OCI-M1 (cell line): Measurements from ENCODE around the gene CHMP1A.
"Not testable (repeated sequence)": the region's sequence is repeated elsewhere in the genome, so short reads cannot be mapped to it uniquely, and the experiment has no call there.

Experiments used
- DNase-seq: peaks from one replicate; lab custom pipeline; 2025; lab: John Stamatoyannopoulos, UW

Gene CHMP1A

DNA sequence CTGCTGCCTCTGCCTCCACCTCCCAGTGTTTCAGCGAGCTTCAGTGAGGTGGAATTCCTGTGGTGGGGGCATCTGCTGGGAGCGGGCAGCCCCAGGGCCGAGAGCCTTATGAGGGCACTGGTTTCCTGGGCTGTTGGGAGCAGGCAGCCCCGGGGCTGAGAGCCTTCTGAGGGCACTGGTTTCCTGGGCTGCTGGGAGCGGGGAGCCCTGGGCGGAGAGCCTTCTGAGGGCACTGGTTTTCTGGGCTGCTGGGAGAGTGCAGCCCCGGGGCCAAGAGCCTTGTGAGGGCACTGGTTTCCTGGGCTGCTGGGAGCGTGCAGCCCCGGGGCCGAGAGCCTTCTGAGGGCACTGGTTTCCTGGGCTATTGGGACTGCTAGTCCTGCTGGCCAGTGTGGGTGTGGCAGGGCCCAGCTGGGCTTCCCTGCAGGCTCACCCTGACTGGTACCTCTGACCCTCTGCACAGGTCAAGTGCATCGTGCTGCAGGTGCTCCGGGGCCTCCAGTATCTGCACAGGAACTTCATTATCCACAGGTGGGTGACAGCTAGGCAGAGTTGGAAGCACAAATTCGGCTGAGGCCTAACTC, 34.6 kb upstream of the CHMP1A start:
- no peak for DNase-seq

DNA sequence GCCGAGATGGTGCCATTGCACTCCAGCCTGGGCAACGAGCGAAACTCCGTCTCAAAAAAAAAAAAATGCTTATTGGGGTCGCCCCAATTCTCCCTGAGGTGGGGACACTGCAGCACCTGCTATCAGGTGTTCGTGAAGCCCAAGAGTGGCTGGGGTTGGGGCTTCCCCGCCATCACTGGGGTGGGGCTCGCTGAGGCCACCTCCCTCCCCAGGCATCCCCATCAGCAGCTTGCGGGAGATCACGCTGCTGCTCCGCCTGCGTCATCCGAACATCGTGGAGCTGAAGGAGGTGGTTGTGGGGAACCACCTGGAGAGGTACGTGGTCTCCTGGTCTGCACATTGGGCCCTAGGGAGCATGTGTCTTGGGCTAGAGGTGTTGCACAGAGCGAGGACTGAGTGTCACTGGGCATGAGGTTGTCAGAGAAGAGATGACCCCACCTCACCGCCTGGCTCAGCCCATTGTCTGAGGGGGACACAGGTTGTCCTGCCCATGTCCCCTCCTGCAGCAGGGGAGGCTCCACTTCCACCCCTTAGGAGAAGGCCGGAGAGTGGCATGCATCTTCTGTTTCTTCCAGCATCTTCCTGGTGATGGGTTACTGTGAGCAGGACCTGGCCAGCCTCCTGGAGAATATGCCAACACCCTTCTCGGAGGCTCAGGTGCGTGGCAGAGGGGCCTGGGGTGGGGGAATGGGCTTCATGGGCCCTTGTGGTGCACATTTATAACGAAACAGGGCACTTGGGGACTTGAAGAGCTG, 33.9 kb upstream of the CHMP1A start:
- no peak for DNase-seq

DNA sequence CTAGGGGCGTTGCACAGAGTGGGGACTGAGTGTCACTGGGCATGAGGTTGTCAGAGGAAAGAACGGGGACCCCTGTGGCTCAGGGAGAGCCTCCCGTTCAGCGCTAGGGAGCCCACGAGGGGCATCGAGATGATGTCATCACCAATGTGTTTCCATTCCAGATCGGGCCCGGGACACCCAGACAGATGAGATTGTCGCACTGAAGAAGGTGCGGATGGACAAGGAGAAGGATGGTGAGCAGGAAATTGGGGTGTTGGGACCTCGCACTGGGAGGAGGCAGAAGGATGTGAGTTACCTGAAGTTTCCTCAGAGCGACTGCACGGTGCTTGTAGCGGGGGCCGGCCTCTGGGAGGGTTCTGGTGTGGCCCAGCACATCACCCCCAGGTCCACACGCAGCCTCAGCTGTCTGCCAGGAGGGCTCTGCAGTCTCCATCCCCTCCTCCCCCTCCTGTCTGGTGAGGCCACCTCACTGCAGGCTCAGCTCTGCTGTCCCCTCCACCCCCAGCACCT, 32.9 kb upstream of the CHMP1A start:
- no peak for DNase-seq

DNA sequence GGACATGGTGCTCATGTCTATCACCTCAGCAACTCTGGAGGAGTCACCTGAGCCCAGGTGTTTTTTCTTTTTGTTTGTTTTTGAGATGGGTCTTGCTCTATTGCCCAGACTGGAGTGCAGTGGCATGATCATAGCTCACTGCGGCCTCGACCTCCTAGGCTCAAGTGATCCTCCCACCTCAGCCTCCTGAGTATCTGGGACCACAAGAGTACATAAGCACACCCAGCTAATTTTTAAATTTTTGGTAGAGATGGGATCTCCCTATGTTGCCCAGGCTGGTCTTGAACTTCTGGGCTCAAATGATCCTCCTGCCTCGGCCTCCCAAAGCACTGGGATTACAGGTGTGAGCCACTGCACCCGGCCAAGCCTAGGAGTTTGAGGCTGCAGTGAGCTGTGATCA, 32.1 kb upstream of the CHMP1A start:
- not testable (repeated sequence) for DNase-seq

DNA sequence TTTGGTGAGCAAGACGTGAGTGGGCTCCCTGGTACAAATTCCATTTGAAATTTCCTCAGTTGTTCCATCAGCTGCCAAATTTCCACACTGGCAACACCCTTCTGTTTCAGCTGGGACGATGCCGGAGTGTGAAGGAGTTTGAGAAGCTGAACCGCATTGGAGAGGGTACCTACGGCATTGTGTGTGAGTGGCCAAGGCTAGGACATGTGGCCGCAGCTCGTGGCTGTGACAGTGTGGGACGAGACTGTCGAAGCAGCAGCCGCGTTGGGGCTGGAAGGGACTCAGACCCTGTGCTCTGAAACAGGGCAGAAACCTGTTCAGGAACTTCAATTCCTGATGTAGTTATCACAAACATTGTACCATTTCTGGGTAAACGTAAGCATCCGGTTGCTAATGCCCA, 31.6 kb upstream of the CHMP1A start:
- no peak for DNase-seq

DNA sequence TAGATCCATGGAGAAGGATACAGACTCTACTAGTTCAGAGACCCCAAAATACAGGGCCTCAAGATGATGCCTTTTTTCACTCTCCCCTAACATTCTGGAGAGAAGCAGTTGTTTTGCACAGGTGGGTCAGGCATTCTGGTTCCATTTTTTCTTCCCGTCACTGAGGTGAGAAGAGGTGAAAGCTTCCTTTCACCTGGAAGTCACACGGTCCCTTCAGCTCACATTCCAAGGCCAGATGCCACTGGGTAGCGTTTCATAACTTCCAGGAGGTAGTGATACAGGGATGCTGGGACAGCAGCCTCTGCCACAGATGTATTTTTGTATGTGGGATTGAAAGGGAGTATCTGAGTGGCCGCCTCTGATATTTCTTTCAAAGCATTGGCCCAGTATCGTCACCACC, 30.9 kb upstream of the CHMP1A start:
- no peak for DNase-seq

DNA sequence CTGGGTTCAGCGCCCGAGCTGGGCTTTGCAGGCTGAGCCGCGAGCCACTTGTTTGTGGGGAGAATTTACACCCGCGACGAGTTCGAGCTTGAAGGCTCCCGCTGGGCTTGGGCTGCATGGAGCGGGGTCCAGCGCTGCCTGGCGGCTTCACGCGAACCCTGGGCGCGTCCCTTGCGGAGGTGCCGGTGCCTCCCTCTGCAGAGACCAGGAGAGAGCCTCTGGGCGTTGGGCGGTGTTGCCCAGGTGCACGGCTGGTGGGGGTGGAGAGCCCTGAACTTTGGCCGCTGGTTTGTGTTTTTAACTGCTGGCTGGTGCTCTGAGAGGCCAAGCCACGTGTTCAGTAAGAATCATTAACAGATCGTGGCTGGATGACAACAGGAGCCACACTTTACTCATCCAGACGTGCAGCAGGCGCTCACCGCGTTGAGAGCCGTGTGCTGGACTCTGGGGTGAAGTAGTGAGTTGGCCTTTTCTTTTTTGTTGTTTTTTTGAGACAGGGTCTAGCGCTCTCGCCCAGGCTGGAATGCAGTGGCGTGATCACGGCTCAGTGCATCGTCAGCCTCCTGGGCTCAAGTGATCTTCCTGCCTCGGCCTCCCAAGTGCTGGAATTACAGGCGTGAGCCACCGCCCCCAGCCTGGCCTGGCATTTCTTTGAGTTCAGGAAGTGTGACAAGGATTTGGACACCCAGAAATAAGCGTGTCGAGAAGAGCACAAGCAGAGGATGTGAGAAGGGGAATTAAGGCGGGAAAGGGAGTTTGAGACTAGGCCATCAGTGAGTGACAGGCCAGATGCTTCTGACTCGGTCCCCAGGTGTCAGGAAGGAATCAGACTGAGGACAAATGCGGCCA, 29.8 kb upstream of the CHMP1A start:
- peak; percentile 60 for DNase-seq

DNA sequence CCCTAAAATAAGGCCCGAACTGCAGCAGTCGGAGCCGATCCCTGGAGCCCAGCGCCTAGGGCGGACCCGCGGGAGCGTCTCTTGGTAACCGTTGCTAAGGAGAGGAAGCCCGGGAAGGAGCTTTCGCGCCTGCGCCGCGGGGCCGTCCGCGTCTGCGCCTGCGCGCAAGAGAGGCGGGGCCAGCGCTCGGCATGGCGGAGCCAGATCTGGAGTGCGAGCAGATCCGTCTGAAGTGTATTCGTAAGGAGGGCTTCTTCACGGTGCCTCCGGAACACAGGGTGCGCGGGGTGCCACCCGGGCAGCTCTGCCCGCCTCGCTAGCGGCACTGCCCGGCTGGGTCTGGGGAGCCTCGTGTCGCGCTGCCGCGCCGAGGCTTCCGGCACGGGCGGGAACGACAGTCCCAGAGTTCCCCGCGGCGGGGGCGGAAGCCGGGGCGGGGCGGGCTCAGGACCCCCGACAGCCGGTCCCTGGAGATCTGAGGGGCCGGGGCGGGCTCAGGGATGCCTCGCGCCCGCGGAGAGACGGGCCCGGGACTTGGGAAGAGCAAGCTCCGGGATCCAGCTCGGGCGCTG, 29.1 kb upstream of the CHMP1A start, which contains the start of gene CDK10:
TSS of gene CDK10 (plus strand) at position 170 of the 572 bp plus-strand sequence. CDS start at position 192, 22 bp downstream.
- DNase-seq, result peak; percentile 97

DNA sequence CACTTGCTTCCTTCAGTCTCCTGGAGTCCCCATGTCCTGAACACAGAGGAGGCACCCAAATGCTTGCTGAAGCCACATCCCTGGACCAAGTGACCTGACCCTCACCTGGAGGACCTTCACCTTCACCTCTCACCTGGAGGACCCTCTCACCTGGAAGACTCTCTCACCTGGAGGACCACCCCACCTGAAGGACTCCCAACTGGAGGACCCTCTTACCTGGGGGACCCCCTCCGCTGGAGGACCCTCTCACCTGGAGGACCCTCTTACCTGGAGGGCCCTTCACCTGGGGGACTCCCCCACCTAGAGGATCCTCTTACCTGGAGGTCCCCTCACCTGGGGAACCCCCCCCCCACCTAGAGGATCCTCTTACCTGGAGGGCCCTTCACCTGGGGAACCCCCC, 28.4 kb upstream of the CHMP1A start:
- no peak for DNase-seq

DNA sequence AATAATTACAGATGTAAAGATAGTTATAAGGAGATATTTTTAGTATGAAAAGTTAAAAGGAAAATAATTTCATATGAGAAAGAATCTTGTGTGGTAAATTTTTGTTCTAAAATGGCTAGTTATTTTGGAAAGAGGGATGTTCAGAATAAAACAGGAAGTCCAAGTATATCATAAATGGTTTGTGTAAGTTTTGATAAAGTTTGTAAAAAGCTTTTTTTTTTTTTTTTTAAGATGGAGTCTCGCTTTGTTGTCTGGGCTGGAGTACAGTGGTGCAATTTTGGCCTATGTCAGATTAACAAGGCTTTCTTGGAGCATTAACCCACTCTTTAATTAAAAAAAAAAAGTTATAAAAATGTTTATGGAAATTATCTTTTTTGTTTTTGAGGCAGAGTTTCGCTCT, 20.8 kb upstream of the CHMP1A start:
- DNase-seq, result peak; percentile 46

DNA sequence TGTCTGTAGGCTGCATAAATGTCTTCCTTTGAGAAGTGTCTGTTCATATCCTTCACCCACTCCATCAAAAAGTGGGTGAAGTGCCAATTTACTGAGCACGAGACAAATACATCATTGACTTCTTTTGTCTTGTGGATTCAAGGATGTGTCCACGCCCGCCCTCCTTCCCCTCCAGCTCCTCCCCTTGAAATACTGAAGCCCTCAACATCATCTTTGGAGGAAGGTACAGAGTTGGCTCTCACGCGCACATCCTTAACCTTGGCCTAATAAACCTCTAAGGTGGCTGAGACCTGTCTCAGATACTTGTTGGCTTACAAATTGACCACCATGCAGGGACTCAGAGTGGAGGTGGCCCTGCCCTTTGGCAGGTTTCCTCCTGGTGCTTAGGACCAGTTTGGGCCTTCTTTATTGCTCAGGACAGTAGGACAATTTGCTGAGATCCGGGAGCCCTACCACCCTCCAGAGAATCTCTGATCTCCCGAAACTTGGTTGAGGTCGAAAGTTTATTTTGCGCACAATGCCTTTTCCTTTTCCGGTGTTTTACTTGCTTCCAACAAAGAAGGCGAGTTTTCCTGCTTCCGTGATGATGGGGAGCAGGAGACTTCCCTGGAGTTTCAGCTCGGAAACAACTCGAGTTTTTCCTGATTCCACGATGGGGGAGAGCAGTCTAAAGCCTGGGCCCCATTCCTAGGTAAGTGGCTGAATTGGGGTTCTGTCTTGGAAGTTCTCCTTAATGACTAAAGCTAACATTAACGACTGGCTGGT, 14.9 kb upstream of the CHMP1A start:
- DNase-seq, result no peak

DNA sequence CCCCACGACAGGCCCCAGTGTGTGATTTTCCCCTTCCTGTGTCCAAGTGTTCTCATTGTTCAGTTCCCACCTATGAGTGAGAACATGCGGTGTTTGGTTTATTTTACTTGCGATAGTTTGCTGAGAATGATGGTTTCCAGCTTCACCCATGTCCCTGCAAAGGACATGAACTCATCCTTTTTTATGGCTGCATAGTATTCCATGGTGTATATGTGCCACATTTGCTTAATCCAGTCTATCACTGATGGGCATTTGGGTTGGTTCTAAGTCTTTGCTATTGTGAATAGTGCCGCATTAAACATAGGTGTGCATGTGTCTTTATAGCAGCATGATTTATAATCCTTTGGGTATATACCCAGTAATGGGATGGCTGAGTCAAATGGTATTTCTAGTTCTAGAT, 14.1 kb upstream of the CHMP1A start:
- not testable (repeated sequence) for DNase-seq

DNA sequence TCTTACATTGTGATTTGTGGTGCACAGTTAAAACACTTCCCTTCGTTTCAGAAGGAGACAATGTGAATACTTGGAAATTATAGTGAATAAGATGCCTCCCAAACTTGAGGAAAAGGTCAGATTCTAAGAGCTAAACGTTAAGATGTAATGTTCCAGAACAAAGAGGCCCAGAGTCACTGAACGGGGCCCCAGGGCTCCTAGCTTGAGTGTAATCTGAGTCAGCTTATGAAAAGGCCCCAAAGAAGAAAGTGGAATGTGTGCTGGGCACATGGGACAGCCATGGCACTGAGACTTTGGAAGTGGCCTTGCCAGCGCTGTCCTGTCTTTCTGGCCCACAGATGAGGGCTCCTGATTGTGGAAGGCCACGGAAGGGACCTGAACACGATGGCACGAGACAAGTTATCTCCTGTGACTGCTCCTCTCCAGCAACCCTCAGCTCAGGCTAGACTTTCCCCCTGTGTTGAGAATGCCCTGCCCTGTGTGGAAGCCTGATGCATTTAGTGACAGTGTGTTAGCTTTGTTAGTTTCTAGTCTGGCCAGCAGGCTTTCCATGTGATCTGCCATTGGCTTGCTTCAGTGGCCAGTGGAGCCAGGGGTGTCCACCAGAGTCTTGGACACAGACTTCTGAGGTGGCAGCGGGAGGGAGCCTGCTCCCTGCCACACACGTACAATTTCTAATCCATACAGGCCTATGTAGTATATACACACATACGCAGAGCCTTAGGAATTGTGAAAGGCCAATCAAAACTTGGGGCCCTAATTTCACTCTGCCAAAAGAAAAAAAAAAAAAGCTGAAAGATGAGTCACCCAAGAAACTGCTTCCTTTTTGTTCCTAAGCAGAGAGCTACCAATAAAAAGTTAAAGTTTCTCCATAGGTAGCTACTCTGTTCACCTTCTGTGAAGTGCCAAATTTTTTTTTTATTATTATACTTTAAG, 13.3 kb upstream of the CHMP1A start:
- DNase-seq, result no peak

DNA sequence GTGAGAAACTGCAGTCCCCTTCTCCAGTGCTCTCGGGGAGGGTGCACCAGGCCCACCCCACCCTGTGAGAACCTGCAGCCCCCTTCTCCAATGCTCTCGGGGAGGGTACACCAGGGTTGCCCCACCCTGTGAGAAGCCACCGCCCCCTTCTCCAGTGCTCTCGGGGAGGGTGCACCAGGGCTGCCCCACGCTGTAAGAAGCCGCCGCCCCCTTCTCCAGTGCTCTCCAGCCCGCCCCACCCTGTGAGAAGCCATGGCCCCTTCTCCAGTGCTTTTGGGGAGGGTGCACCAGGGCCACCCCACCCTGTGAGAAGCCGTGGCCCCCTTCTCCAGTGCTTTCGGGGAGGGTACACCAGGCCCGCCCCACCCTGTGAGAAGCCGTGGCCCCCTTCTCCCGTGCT, 12.2 kb upstream of the CHMP1A start:
- DNase-seq, result no peak

DNA sequence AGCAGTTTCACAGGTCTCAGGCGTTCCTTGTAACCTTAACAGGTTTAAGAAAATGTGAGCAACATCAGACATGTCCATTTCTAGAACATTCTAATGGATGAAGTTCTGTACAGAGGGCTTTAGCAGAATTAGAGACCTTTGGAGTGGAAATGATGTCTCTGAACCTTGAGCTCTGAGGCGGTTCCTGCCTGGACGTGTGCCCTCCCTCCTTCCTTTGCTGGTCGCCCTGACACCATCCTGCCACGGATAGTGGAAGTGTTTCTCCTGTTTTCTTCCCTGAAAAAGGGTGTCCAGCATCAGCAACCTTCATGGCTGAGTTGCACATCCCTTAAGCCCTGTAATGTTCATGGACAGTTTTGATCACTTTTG, 11.3 kb upstream of the CHMP1A start:
- DNase-seq, result no peak

DNA sequence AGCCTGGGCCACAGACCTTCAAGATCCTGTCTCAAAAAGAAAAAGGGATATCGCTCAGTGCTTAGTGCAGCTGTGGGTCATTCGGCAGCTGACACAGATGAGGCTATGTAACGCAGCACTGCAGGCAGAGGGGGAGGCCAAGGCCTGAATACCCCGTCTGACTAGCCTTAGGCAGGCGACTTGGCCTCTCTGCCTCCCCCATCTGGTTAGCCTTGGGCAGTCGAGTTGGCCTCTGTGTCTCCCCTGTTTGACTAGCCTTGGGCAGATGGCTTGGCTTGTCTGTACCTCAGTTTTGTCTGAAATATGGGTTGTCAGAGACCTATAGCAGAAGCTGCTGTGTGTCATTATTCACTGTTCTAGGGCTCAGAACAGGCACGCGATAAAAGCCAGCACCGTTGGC, 10.1 kb upstream of the CHMP1A start:
- DNase-seq, result no peak

DNA sequence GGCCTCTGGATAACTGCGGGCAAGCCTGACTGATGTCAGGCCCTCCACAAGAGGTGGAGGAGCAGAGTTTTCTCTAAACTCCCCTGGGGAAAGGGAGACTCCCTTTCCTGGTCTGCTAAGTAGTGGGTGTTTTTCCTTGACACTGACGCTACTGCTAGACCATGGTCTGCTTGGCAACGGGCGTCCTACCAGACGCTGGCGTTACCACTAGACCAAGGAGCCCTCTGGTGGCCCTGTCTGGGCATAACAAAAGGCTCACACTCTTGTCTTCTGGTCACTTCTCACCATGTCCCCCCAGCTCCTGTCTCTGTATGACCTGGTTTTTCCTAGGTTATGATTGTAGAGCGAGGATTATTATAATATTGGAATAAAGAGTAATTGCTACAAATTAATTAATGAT, 9.5 kb upstream of the CHMP1A start:
- DNase-seq, result peak; percentile 62

DNA sequence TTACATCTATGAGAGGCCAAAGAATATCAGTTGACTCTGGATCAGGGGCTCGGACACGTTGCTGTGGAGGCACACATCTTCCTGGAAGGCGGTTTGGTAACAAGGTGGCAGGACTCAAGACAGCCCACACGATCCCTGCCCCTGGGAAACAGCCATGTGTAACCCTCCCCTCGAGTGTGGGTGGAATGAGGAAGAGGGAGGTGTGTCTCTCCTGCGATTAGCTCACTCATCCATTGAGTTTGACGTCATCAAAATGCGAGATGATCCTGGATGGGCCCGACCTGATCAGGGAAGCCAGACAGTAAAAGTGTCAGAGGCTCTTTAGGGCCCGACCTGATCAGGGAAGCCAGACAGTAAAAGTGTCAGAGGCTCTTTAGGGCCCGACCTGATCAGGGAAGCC, 6.7 kb upstream of the CHMP1A start:
- DNase-seq, result not testable (repeated sequence)

DNA sequence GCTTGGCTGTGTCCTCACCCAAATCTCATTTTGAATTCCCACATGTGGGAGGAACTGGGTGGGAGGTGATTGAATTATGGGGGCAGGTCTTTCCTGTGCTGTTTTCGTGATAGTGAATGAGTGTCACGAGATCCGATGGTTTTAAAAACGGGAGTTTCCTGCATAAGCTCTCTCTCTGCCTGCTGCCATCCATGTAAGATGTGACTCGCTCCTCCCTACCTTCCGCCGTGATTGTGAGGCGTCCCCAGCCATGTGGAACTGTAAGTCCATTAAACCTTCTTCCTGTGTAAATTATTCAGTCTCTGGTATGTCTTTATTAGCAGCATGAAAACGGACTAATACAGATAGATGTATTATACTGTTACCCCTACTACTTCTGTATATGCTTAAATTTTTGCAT, 3.7 kb upstream of the CHMP1A start:
- no peak for DNase-seq

DNA sequence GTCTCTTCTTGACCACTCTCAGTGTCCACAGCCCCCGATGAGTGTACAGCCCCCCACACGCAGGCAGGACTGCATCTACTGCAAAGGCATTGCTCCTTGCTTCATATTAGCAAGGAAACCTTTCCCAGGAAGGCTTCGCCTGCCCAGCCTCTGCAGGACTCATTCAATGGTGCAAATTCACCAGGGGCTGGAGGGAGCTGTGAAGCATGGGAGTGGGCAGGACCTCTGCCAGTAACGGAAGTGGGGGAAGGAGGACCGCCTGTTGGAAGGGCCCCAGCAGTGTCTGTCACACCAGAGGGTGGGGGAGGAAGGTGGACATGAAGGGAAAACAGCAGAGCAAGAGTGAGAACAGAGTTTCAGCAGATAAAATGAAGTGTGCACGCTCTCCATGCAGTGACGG, 2.6 kb upstream of the CHMP1A start:
- DNase-seq, result no peak
